GM12865 (cell line): ENCODE results near the gene PNPLA8.

Experiments used
- DNase-seq: peaks from one replicate; pipeline ENCODE4 v3.0.0; 2010; ENCODE audit warnings: low read depth
- H3K4me3 ChIP-seq: 2 replicates; pipeline ENCODE4 v1.5.1; 2011; ENCODE audit warnings: mild to moderate bottlenecking, low read depth, low read length, control low read depth
- TF ChIP-seq, protein P1 (sequence below): IDR thresholded peaks from 2 replicates; pipeline ENCODE4 v1.5.1; 2011; ENCODE audit warnings: low read length, control low read depth, low read depth, inconsistent platforms; ENCODE audit not compliant: insufficient read depth; ENCODE audit errors: missing control alignments

Gene PNPLA8

GRCh38 chr7:108454674-108455550 lies 71.0 kb downstream of the PNPLA8 start:
- DNase-seq: no peak
- TF ChIP-seq, protein P1, sequence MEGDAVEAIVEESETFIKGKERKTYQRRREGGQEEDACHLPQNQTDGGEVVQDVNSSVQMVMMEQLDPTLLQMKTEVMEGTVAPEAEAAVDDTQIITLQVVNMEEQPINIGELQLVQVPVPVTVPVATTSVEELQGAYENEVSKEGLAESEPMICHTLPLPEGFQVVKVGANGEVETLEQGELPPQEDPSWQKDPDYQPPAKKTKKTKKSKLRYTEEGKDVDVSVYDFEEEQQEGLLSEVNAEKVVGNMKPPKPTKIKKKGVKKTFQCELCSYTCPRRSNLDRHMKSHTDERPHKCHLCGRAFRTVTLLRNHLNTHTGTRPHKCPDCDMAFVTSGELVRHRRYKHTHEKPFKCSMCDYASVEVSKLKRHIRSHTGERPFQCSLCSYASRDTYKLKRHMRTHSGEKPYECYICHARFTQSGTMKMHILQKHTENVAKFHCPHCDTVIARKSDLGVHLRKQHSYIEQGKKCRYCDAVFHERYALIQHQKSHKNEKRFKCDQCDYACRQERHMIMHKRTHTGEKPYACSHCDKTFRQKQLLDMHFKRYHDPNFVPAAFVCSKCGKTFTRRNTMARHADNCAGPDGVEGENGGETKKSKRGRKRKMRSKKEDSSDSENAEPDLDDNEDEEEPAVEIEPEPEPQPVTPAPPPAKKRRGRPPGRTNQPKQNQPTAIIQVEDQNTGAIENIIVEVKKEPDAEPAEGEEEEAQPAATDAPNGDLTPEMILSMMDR: no peak
- peak overlapping the region; percentile 13; the same call in 1 of the 2 replicates for H3K4me3 ChIP-seq

DNA sequence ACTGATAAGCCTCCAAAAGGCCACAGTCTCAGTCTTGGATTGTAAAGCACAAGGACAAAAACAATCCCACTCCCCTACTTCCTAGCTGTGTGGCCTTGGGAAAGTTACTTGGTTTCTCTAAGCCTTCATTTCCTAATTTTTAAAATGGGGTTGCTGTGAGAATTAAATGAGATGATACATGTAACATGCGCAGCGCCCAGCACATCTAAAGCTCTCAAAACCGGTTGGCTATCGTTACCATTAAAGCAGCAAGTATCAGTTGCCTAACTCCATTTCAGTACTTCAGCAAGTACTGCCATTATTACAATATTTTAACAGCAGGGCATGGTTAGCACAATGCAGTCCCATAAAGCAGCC lies 71.6 kb downstream of the PNPLA8 start:
- TF ChIP-seq, protein P1: no peak
- no peak overlapping the region for H3K4me3 ChIP-seq
- no peak for DNase-seq

GRCh38 chr7:108453320-108453719 lies 72.6 kb downstream of the PNPLA8 start:
- TF ChIP-seq, protein P1: no peak
- DNase-seq: no peak
- H3K4me3 ChIP-seq: no peak overlapping the region

DNA sequence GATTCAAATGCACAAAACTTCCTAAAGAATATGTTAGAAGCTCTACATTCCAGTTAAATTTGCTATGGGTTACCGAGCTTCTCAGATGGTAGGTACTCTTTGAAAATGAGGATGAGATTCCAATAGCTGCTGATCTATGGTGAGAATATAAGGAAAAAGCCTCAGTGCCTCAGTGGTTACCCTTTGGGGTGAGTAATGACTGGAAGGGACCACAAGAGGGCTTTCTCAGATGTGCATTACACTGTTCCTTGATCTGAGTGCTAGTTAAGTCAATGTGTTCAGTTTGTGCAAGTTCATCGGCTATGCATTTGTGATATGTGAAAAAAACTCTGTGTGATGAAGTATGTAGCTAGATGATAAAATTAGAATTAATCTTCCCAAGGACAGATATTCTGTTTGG lies 73.2 kb downstream of the PNPLA8 start:
- TF ChIP-seq, protein P1: peak; percentile 49
- DNase-seq: peak; percentile 41
- no peak overlapping the region for H3K4me3 ChIP-seq

GRCh38 chr7:108451296-108451848 lies 74.6 kb downstream of the PNPLA8 start:
- DNase-seq: no peak
- no peak overlapping the region for H3K4me3 ChIP-seq
- TF ChIP-seq, protein P1: no peak

GRCh38 chr7:108450160-108450559 lies 75.8 kb downstream of the PNPLA8 start:
- DNase-seq: no peak
- H3K4me3 ChIP-seq: no peak overlapping the region
- TF ChIP-seq, protein P1: no peak
